Neural crest cell (in vitro differentiated cells): Measurements from ENCODE around the gene SAYSD1. TPM values are rescaled to one million over a fixed set of nuclear protein-coding genes. Genes with fewer than 3 reads are reported as not detected.
A peak's percentile ranks its signal among the peaks of the same experiment; 100 is the strongest.

Source experiments
- DNase-seq: peaks from one replicate; pipeline ENCODE4 v3.0.0; 2021; ENCODE audit warnings: low read depth, mixed read lengths, low spot score
- H3K27ac Mint-ChIP-seq: one replicate; pipeline ENCODE4 v1.8.0; 2021; ENCODE audit warnings: mild to moderate bottlenecking, mixed read lengths; ENCODE audit not compliant: unreplicated experiment
- H3K27me3 Mint-ChIP-seq: 2 replicates; pipeline ENCODE4 v1.8.0; 2021; ENCODE audit warnings: low read depth, mild to moderate bottlenecking, mixed read lengths
- H3K36me3 Mint-ChIP-seq: 2 replicates; pipeline ENCODE4 v1.8.0; 2021; ENCODE audit warnings: low read depth, mild to moderate bottlenecking, mixed read lengths
- H3K4me1 Mint-ChIP-seq: 2 replicates; pipeline ENCODE4 v1.8.0; 2021; ENCODE audit warnings: mixed read lengths
- H3K4me3 Mint-ChIP-seq: one replicate; pipeline ENCODE4 v1.8.0; 2021; ENCODE audit warnings: mild to moderate bottlenecking, mixed read lengths
- H3K9me3 Mint-ChIP-seq: 2 replicates; pipeline ENCODE4 v1.8.0; 2021; ENCODE audit warnings: mixed read lengths
- total RNA-seq: library from RNA; stranded (reverse); gene quantifications from 2 replicates; pipeline ENCODE4 v1.2.1, GENCODE V29; 2021
- TF ChIP-seq, protein P1 (sequence below): fragments of 200-600 bp; sonication (generic); conservative IDR thresholded peaks from 2 replicates; pipeline ENCODE4 v1.5.0; 2021; ENCODE audit warnings: antibody characterized with exemption, mild to moderate bottlenecking

The SAYSD1 gene
- total RNA-seq, 1 donor from 2014 or later, result 13.4 TPM

DNA sequence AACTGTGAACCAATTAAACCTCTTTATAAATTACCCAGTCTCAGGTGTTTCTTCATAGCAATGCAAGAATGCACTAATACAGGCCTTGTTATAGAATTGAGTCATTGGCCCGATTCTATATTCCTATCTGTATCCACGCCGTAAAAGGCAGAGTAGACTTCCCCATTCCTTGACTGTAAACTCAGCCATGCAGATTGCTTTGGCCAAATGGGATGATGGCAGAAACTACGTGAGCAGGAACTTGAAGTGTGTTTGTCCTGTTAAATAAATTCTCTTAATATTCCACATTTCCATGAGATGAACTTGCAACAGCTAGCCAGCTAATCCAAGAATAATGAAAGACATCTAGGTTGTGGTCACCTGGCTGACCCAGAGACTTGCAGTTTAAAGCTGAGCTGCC is 3.9 kb upstream of the SAYSD1 start:
- Mint-ChIP-seq H3K4me1 (peaks cover 10% of the 10 kb centered on the region), H3K36me3 (no peaks in the 10 kb centered on the region), H3K27ac (no peak overlapping the region), H3K27me3 (peaks cover 26% of the 10 kb centered on the region), H3K9me3 (no peaks in the 10 kb centered on the region), H3K4me3 (no peak overlapping the region)
- DNase-seq, result no peak
- TF ChIP-seq, protein P1, sequence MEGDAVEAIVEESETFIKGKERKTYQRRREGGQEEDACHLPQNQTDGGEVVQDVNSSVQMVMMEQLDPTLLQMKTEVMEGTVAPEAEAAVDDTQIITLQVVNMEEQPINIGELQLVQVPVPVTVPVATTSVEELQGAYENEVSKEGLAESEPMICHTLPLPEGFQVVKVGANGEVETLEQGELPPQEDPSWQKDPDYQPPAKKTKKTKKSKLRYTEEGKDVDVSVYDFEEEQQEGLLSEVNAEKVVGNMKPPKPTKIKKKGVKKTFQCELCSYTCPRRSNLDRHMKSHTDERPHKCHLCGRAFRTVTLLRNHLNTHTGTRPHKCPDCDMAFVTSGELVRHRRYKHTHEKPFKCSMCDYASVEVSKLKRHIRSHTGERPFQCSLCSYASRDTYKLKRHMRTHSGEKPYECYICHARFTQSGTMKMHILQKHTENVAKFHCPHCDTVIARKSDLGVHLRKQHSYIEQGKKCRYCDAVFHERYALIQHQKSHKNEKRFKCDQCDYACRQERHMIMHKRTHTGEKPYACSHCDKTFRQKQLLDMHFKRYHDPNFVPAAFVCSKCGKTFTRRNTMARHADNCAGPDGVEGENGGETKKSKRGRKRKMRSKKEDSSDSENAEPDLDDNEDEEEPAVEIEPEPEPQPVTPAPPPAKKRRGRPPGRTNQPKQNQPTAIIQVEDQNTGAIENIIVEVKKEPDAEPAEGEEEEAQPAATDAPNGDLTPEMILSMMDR, result no peak

GRCh38 chr6:39114388-39114703 is 640 bp downstream of the SAYSD1 start:
- TF ChIP-seq, protein P1, result no peak
- peaks cover 3% of the 10 kb centered on the region for H3K36me3 Mint-ChIP-seq
- H3K27ac Mint-ChIP-seq, result peak overlapping the region; percentile 83
- H3K4me1 Mint-ChIP-seq, result peaks cover 21% of the 10 kb centered on the region
- no peak for DNase-seq
- no peaks in the 10 kb centered on the region for H3K9me3 Mint-ChIP-seq
- no peaks in the 10 kb centered on the region for H3K27me3 Mint-ChIP-seq
- H3K4me3 Mint-ChIP-seq, result peak overlapping the region; percentile 95

GRCh38 chr6:39113788-39114187 is 1.2 kb downstream of the SAYSD1 start:
- DNase-seq, result no peak
- H3K27me3 Mint-ChIP-seq, result no peaks in the 10 kb centered on the region
- H3K27ac Mint-ChIP-seq, result no peak overlapping the region
- H3K4me1 Mint-ChIP-seq, result peaks cover 21% of the 10 kb centered on the region
- TF ChIP-seq, protein P1, result no peak
- peaks cover 5% of the 10 kb centered on the region for H3K36me3 Mint-ChIP-seq
- peak overlapping the region; percentile 95 for H3K4me3 Mint-ChIP-seq
- H3K9me3 Mint-ChIP-seq, result no peaks in the 10 kb centered on the region

GRCh38 chr6:39111280-39111679 is 3.7 kb downstream of the SAYSD1 start:
- TF ChIP-seq, protein P1, result no peak
- no peak overlapping the region for H3K4me3 Mint-ChIP-seq
- H3K27me3 Mint-ChIP-seq, result no peaks in the 10 kb centered on the region
- DNase-seq, result no peak
- H3K4me1 Mint-ChIP-seq, result peaks cover 21% of the 10 kb centered on the region
- H3K9me3 Mint-ChIP-seq, result no peaks in the 10 kb centered on the region
- H3K27ac Mint-ChIP-seq, result no peak overlapping the region
- H3K36me3 Mint-ChIP-seq, result peaks cover 13% of the 10 kb centered on the region

DNA sequence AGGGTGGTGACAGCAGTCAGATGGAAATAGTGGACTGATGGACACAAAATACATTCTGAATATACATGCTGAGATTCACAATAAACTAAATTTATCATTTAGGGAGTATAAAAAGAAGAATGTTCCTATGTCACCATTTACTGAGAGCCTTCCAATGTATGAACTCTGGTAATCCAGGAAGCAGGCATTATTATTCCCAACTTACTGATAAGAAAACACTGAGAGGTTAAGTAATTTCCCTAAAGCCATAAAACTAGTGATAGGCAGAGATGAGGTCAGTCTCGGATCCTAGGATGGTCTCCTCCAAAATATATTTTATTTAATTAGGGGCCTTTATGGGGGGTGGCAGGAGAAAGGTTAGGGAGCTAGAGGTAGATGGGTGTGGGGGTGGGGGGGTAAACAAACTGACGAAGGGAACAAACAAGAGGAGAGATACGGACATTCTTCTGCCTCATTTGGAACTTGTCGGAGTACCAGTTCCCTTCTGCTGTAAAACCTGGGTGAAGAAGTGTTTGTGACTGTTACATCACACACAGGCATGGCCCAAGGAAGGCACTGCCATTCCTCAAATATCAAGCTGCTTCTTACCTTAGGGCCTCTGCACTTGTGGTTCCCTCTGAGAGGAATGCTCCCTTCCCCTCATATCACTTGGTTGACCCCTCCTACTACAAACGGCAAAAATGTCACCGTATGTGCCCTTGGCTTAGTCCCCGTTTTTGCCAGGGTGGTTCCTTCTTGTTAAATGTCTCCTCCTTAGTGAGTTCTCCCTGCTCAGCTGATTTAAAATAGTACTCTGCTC is 6.7 kb downstream of the SAYSD1 start:
- no peaks in the 10 kb centered on the region for H3K27me3 Mint-ChIP-seq
- no peaks in the 10 kb centered on the region for H3K9me3 Mint-ChIP-seq
- peaks cover 25% of the 10 kb centered on the region for H3K36me3 Mint-ChIP-seq
- no peak overlapping the region for H3K27ac Mint-ChIP-seq
- TF ChIP-seq, protein P1, result no peak
- no peak overlapping the region for H3K4me3 Mint-ChIP-seq
- H3K4me1 Mint-ChIP-seq, result peaks cover 4% of the 10 kb centered on the region
- DNase-seq, result no peak
